Prostate gland (tissue), 2 donors: ENCODE results near the gene KLHL24. TPM values are rescaled to one million over a fixed set of nuclear protein-coding genes. Genes with fewer than 3 reads are reported as not detected.
"Not testable (repeated sequence)": the region's sequence is repeated elsewhere in the genome, so short reads cannot be mapped to it uniquely, and the experiment has no call there.

ENCODE experiments used
- DNase-seq: peaks from one replicate; pipeline ENCODE4 v3.0.0-alpha.2; 2019; ENCODE audit warnings: low spot score
- H3K27ac ChIP-seq, 2 donors: fragments of 200-600 bp; sonication (generic); 2 replicates each; pipeline ENCODE4 v1.5.1; 2017 to 2019
- H3K27me3 ChIP-seq: fragments of 200-600 bp; sonication (generic); replicated peaks from 2 replicates; pipeline ENCODE4 v1.5.1; 2019; ENCODE audit not compliant: insufficient read depth
- H3K36me3 ChIP-seq, 2 donors: fragments of 200-600 bp; sonication (generic); 1 replicate in 1 of 2; 2 replicates in 1 of 2; pipeline versions ENCODE4 v1.5.1 to v1.8.1; 2017 to 2019
- H3K4me1 ChIP-seq: fragments of 200-600 bp; sonication (generic); replicated peaks from 2 replicates; pipeline ENCODE4 v1.5.1; 2019
- H3K4me3 ChIP-seq, 2 donors: fragments of 200-600 bp; sonication (generic); 2 replicates each; pipeline ENCODE4 v1.5.1; 2017 to 2019
- H3K9me3 ChIP-seq: fragments of 200-600 bp; sonication (generic); 2 replicates; pipeline ENCODE4 v1.5.1; 2017
- POLR2A ChIP-seq: fragments of 450-650 bp; IDR thresholded peaks from one replicate; pipeline ENCODE4 v1.6.1; 2016; ENCODE audit warnings: antibody characterized with exemption, mild to moderate bottlenecking
- POLR2AphosphoS5 ChIP-seq: sonication (generic); formaldehyde crosslinking; IDR thresholded peaks from one replicate; pipeline ENCODE4 v1.6.1; 2017; ENCODE audit warnings: antibody characterized with exemption
- WGBS: methylation state at CpG from one replicate; pipeline ENCODE4 v1.1.5; 2018; 5-methylcytosine and 5-hydroxymethylcytosine counted together
- intact Hi-C: fragments of 100-400 bp; cut with DNase I; formaldehyde crosslinking; loops from one replicate; pipeline ENCODE4 v1.14.2; 2022
- total RNA-seq, 2 donors: library from RNA; depleted of rRNA; stranded (reverse); fragments of >200 nt; gene quantifications; one replicate each; pipeline ENCODE4 v1.1.0, GENCODE V29; 2016
- TF ChIP-seq, protein P1 (sequence below), 4 experiments: fragments of 200-600 bp in 2 of 4; fragments of 450-650 bp in 2 of 4; sonication (generic) in 2 of 4; IDR thresholded peaks; 1 replicate in 3 of 4; 2 replicates in 1 of 4; pipeline ENCODE4 v1.5.1; 2016 to 2019; ENCODE audit warnings: antibody characterized with exemption in 4 of 4, mild to moderate bottlenecking in 2 of 4, moderate library complexity in 2 of 4

KLHL24 gene
- total RNA-seq, 2 donors from 2014 or later, result 69.5 to 79.2 TPM

DNA sequence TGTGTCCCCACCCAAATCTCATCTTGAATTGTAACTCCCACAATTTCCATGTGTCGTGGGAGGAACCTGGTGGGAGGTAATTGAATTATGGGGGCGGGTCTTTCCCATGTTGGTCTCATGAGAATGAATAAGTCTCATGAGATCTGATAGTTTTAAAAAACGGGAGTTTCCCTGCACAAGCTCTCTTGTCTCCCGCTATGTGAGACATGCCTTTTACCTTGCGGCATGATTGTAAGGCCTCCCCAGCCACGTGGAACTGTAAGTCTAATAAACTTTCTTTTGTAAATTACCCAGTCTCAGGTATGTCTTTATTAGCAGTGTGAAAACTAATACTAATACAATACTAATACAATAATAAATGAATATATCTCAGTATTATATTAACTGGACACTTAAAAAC lies 52.3 kb downstream of the KLHL24 start:
- intact Hi-C loops, result no loop called here
- DNase-seq, result no peak
- Histone ChIP-seq H3K27ac (no peak overlapping the region), H3K4me3 (no peak overlapping the region), H3K4me1 (no peaks in the 10 kb centered on the region), H3K27me3 (no peaks in the 10 kb centered on the region), H3K36me3 (no peaks in the 10 kb centered on the region), H3K9me3 (no peaks in the 10 kb centered on the region)
- WGBS, result 82% methylated on average over 6 of the region's 6 CpGs
- TF ChIP-seq, protein P1, sequence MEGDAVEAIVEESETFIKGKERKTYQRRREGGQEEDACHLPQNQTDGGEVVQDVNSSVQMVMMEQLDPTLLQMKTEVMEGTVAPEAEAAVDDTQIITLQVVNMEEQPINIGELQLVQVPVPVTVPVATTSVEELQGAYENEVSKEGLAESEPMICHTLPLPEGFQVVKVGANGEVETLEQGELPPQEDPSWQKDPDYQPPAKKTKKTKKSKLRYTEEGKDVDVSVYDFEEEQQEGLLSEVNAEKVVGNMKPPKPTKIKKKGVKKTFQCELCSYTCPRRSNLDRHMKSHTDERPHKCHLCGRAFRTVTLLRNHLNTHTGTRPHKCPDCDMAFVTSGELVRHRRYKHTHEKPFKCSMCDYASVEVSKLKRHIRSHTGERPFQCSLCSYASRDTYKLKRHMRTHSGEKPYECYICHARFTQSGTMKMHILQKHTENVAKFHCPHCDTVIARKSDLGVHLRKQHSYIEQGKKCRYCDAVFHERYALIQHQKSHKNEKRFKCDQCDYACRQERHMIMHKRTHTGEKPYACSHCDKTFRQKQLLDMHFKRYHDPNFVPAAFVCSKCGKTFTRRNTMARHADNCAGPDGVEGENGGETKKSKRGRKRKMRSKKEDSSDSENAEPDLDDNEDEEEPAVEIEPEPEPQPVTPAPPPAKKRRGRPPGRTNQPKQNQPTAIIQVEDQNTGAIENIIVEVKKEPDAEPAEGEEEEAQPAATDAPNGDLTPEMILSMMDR (IDR thresholded peaks at IDR 0.05), result no peak
- no peak for TF ChIP-seq POLR2A
- no peak for TF ChIP-seq POLR2AphosphoS5

DNA sequence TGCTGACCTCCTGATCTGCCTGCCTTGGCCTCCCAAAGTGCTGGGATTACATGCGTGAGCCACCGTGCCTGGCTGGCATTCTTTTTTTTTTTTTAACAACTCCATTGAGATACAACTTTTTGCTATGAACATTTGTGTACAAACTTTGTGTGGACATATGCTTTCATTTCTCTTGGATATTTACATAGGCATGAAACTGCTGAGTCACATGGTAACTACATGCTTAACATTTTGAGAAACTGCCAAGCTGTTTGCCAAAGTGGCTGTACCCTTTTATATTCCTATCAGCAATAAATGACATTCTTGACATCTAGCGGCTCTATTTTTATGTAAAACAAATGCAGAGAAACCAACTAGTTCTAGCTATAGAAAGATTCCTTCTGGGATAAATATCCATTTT lies 53.5 kb downstream of the KLHL24 start:
- intact Hi-C loops, result no loop called here
- WGBS, result 55% methylated on average over 3 of the region's 3 CpGs
- Histone ChIP-seq H3K9me3 (no peaks in the 10 kb centered on the region), H3K4me1 (no peaks in the 10 kb centered on the region), H3K27ac (no peak overlapping the region), H3K36me3 (no peaks in the 10 kb centered on the region), H3K4me3 (no peak overlapping the region), H3K27me3 (no peaks in the 10 kb centered on the region)
- peak; percentile 41 for DNase-seq
- no peak for TF ChIP-seq POLR2A
- TF ChIP-seq POLR2AphosphoS5, result peak; percentile 76
- TF ChIP-seq, protein P1 (IDR thresholded peaks at IDR 0.05), result no peak

DNA sequence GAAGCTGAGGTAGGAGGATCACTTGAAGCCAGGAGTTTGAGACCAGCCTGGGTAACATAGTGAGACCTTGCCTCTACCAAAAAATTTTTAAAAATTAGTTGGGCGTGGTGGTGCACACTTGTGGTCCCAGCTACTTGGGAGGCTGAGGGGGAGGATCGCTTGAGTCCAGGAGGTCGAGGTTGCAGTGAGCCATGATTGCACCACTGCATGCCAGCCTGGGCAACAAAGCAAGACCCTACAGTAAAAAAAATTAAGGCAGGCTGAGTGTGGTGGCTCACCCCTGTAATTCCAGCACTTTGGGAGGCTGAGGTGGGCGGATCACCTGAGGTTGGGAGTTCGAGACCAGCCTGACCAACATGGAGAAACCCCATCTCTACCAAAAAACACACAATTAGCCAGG lies 54.2 kb downstream of the KLHL24 start:
- H3K4me1 ChIP-seq, H3K27ac ChIP-seq, intact Hi-C loops, H3K9me3 ChIP-seq, H3K27me3 ChIP-seq, H3K36me3 ChIP-seq, DNase-seq, H3K4me3 ChIP-seq: not testable (repeated sequence)
- WGBS, result 97% methylated on average over 5 of the region's 5 CpGs

DNA sequence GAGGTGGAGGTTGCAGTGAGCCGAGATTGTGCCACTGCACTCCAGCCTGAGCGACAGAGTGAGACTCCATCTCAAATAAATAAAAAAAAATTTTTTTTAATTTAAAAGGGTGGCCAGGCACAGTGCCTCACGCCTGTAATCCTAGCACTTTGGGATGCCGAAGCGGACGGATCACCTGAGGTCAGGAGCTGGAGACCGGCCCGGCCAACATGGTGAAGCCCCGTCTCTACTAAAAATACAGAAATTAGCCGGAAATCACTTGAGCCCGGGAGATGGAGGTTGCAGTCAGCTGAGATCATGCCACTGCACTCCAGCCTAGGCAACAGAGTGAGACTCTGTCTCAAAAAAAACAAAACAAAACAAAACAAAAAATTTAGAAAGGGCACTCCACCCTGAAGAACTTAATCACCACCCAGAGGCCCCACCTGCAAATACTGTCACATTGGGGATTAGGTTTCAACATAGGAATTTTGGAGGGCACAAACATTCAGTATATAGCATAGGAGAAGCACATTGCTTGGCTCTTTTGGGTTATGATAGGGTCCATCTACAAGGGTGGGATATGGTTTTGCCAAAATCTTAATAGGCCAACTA lies 55.1 kb downstream of the KLHL24 start:
- 97% methylated on average over 11 of the region's 11 CpGs for WGBS
- intact Hi-C loops, result no loop called here
- no peak for DNase-seq
- Histone ChIP-seq H3K4me3 (no peak overlapping the region), H3K36me3 (no peaks in the 10 kb centered on the region), H3K9me3 (no peaks in the 10 kb centered on the region), H3K27me3 (no peaks in the 10 kb centered on the region), H3K4me1 (no peaks in the 10 kb centered on the region), H3K27ac (no peak overlapping the region)
- TF ChIP-seq, protein P1 (IDR thresholded peaks at IDR 0.05), result no peak
- TF ChIP-seq POLR2AphosphoS5 (no peak), POLR2A (no peak)

DNA sequence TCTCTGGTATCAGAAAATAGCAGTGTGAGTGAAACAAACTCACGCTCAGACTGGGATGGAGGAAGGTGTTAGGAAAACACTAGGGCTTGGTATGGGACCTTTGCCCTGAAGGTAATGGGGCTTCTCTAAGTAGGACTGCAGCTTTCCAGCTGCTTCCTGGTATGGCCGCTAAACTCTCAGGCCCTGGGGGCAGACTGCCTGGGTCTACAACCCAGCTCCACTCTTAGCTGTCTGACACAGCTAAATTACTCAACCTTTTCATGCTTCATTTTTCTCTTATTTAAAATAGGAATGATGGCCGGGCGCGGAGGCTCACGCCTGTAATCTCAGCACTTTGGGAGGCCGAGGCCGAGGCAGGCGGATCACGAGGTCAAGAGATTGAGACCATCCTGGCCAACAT lies 57.0 kb downstream of the KLHL24 start:
- H3K4me3 ChIP-seq, result no peak overlapping the region
- no peaks in the 10 kb centered on the region for H3K27me3 ChIP-seq
- no peak for DNase-seq
- H3K36me3 ChIP-seq, result no peaks in the 10 kb centered on the region
- H3K9me3 ChIP-seq, result no peaks in the 10 kb centered on the region
- 95% methylated on average over 10 of the region's 10 CpGs for WGBS
- intact Hi-C loops, result no loop called here
- H3K27ac ChIP-seq, result no peak overlapping the region
- TF ChIP-seq POLR2AphosphoS5 (no peak), POLR2A (no peak)
- TF ChIP-seq, protein P1 (IDR thresholded peaks at IDR 0.05), result no peak
- H3K4me1 ChIP-seq, result no peaks in the 10 kb centered on the region
